Breast epithelium (tissue), 4 donors: ENCODE results near the gene TMEM187. TPM values are rescaled to one million over a fixed set of nuclear protein-coding genes. Genes with fewer than 3 reads are reported as not detected.

ENCODE experiments used
- DNase-seq, 2 donors: peaks; one replicate each; pipeline ENCODE4 v3.0.0-alpha.2; 2019; ENCODE audit warnings: low spot score in 2 of 2
- H3K27ac ChIP-seq, 2 donors: fragments of 200-600 bp; sonication (generic) in 1 of 2; one replicate each; pipeline ENCODE4 v1.5.1; 2016 to 2019; ENCODE audit warnings: mild to moderate bottlenecking in 1 of 2
- H3K27me3 ChIP-seq, 2 donors: fragments of 200-600 bp; sonication (generic) in 1 of 2; one replicate each; pipeline versions ENCODE4 v1.5.1 to v1.6.0; 2017 to 2019; ENCODE audit warnings: control low read depth in 1 of 2, mild to moderate bottlenecking in 1 of 2
- H3K36me3 ChIP-seq: fragments of 200-600 bp; one replicate; pipeline ENCODE4 v1.5.1; 2019
- H3K4me1 ChIP-seq, 2 donors: fragments of 200-600 bp; sonication (generic); one replicate each; pipeline ENCODE4 v1.5.1; 2016 to 2019; ENCODE audit warnings: control low read depth in 1 of 2
- H3K4me3 ChIP-seq, 3 donors: fragments of 200-600 bp; sonication (generic); 1 replicate in 2 of 3; 2 replicates in 1 of 3; pipeline ENCODE4 v1.5.1; 2016 to 2019; ENCODE audit warnings: mild to moderate bottlenecking in 3 of 3, moderate library complexity in 2 of 3
- H3K9me3 ChIP-seq, 2 donors: fragments of 200-600 bp; sonication (generic) in 1 of 2; one replicate each; pipeline ENCODE4 v1.5.1; 2016 to 2019; ENCODE audit warnings: control low read depth in 1 of 2
- POLR2A ChIP-seq: fragments of 450-650 bp; IDR thresholded peaks from one replicate; pipeline ENCODE4 v1.6.1; 2016; ENCODE audit warnings: antibody characterized with exemption, mild to moderate bottlenecking, moderate library complexity
- POLR2AphosphoS5 ChIP-seq, 3 donors: sonication (generic); formaldehyde crosslinking; IDR thresholded peaks; one replicate each; pipeline ENCODE4 v1.6.1; 2017; ENCODE audit warnings: antibody characterized with exemption in 3 of 3
- intact Hi-C: fragments of 100-400 bp; cut with DNase I; formaldehyde crosslinking; loops from one replicate; pipeline ENCODE4 v1.15.1; 2023; ENCODE audit warnings: low total_unique reads
- total RNA-seq, 3 donors: library from RNA; depleted of rRNA; stranded (reverse); fragments of >200 nt; gene quantifications; one replicate each; pipeline ENCODE4 v1.1.0, GENCODE V29; 2016
- TF ChIP-seq, protein P1 (sequence below), 3 donors: fragments of 450-650 bp; IDR thresholded peaks; one replicate each; pipeline ENCODE4 v1.5.1; 2016 to 2017; ENCODE audit warnings: antibody characterized with exemption in 3 of 3, mild to moderate bottlenecking in 3 of 3, moderate library complexity in 3 of 3

Gene TMEM187
- total RNA-seq, 3 donors from 2014 or later = 7.6 to 10.9 (median 8.2) TPM

DNA sequence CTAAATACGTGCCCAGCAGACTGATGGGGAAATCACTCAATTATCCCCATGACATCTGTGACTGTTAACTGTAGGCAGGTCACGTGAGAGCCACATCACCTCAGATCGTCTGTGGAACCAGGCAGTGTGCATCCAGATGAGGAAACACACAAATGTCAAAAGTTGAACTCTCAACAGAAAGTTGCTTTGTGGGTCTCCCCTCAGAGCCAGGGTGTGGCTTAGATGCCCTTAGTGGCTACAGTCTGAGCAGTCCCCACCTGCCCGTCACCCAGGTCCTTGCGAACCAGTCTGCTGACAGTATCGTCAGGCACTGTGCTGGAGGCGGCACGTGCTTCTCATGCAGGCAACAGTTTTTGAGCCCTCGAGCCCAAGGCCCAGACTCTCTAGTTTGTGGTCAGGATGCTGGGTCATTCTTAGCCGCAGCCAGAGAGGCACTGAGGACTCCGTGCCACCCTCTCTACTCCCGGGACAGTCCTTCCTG is 10.8 kb downstream of the TMEM187 start:
- Histone ChIP-seq H3K4me1 (no peaks in the 10 kb centered on the region), H3K27me3 (peaks cover 0 to 36% of the 10 kb centered on the region in 2 donors), H3K4me3 (no peak overlapping the region), H3K36me3 (no peaks in the 10 kb centered on the region), H3K9me3 (no peaks in the 10 kb centered on the region), H3K27ac (no peak overlapping the region)
- no peak for DNase-seq
- intact Hi-C loops = loop anchor here (10.0 kb wide), 1 partner anchor 1561 kb away; no protein-coding TSS in a partner anchor
- TF ChIP-seq POLR2A (no peak), POLR2AphosphoS5 (IDR thresholded peaks at IDR 0.05) (no peak)
- TF ChIP-seq, protein P1, sequence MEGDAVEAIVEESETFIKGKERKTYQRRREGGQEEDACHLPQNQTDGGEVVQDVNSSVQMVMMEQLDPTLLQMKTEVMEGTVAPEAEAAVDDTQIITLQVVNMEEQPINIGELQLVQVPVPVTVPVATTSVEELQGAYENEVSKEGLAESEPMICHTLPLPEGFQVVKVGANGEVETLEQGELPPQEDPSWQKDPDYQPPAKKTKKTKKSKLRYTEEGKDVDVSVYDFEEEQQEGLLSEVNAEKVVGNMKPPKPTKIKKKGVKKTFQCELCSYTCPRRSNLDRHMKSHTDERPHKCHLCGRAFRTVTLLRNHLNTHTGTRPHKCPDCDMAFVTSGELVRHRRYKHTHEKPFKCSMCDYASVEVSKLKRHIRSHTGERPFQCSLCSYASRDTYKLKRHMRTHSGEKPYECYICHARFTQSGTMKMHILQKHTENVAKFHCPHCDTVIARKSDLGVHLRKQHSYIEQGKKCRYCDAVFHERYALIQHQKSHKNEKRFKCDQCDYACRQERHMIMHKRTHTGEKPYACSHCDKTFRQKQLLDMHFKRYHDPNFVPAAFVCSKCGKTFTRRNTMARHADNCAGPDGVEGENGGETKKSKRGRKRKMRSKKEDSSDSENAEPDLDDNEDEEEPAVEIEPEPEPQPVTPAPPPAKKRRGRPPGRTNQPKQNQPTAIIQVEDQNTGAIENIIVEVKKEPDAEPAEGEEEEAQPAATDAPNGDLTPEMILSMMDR (IDR thresholded peaks at IDR 0.05) = no peak

DNA sequence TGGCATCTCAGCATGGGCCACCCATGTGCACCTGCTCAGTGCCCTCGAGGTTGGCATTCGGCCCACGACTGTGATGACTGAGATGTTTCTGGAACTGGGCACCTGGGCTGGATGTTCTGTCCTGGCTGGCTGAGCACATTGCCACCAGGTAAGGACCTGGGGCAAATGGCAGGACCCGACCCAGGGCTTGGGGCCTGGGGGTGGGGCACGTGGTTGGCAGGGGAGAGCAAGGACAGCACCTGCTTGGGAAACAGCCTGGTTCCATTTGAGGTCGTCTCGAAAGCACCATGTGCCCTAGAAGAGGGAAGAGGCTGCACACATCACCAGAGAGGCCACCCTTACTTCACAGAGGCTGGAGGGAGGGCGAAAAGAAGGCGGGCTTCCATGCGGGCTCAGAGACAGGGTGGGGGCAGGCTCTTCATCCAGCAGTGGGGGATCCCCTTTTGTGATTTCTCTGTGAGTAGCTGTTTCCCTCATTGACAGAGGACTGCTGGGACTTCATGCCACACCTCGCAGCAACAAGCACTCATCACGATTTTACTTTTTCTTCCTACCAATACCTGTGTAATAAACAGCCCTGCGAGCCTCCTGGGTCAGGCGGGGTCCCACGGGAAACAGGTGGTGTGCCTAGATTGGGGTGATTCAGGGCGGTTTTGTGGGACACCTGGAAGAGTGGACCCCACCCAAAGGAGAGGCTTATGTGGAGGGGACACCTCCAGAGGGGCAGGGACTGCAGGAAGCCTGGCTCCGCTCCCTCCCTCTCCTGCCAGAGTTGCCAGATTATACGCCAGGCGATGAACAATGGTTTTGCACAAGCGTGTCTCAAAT is 12.0 kb downstream of the TMEM187 start:
- H3K27ac ChIP-seq = peak overlapping the region; percentile 86 to 88
- TF ChIP-seq POLR2AphosphoS5 (IDR thresholded peaks at IDR 0.05) (no peak), POLR2A (no peak)
- TF ChIP-seq, protein P1 (IDR thresholded peaks at IDR 0.05) = no peak
- H3K4me3 ChIP-seq = no peak overlapping the region
- intact Hi-C loops = loop anchor here (10.0 kb wide), 1 partner anchor 1560 kb away; no protein-coding TSS in a partner anchor
- H3K9me3 ChIP-seq = no peaks in the 10 kb centered on the region
- no peaks in the 10 kb centered on the region for H3K4me1 ChIP-seq
- DNase-seq = no peak
- H3K27me3 ChIP-seq = peaks cover 0 to 36% of the 10 kb centered on the region in 2 donors
- H3K36me3 ChIP-seq = no peaks in the 10 kb centered on the region

DNA sequence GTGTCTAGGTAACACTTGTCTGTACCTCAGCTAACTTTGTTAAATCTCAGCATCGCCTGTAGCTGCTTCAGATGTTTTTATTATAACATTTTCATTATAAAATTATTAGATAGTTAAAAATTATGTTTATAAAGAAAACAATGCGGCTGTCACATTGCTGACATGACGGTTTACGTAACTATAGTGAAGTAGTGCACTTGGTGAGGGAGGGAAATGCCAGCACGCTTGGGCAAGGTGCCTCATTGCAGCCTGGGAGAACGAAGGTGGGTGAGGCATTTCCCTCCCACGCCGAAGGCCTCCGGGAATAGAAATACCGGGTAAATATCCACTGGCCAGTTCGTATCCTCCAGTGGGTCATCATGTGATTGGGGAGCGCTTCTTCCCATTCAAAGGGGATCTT is 15.9 kb downstream of the TMEM187 start:
- Histone ChIP-seq H3K36me3 (no peaks in the 10 kb centered on the region), H3K27me3 (peaks cover 0 to 37% of the 10 kb centered on the region in 2 donors), H3K4me1 (no peaks in the 10 kb centered on the region), H3K4me3 (no peak overlapping the region), H3K9me3 (no peaks in the 10 kb centered on the region), H3K27ac (peak overlapping the region in 1 of 2 donors; percentile 38)
- DNase-seq = no peak
- no peak for TF ChIP-seq POLR2A
- intact Hi-C loops = loop anchor here (10.0 kb wide), 1 partner anchor 1556 kb away; no protein-coding TSS in a partner anchor

DNA sequence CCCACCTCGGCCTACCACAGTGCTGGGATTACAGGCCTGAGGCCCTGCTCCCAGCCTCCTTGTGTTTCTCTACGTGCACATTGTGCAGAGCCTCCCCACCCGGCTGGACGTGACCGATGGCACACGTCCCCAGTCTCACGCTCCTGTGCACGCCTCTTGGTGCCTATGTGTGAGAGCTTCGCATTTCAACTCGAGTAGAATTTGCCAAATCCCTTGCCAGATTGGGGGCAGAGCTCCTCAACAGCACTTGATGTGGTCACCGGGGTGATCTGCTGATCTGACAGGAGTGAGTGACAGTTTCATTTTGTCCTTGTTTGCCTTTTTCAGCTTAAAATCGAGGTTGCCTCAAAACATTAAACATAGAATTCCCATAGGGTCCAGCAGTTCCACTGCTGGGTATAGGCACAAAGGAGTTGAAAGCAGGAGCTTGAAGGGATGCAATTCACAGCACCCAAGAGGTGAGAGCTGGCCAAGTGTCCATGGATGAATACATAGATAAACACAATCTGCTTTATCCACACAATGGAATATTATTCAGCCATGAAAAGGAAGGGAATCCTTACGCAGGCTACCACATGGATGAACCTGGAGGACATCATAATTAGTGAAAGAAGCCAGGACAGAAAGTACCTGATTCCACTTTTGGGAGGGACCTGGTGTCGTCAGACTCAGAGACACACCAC is 17.6 kb downstream of the TMEM187 start:
- intact Hi-C loops = loop anchor here (10.0 kb wide), 1 partner anchor 1555 kb away; no protein-coding TSS in a partner anchor
- H3K27ac ChIP-seq = no peak overlapping the region
- no peak overlapping the region for H3K4me3 ChIP-seq
- no peak for DNase-seq
- no peaks in the 10 kb centered on the region for H3K36me3 ChIP-seq
- no peaks in the 10 kb centered on the region for H3K9me3 ChIP-seq
- no peaks in the 10 kb centered on the region for H3K4me1 ChIP-seq
- H3K27me3 ChIP-seq = peaks cover 0 to 22% of the 10 kb centered on the region in 2 donors
- TF ChIP-seq POLR2AphosphoS5 (IDR thresholded peaks at IDR 0.05) (no peak), POLR2A (no peak)
- TF ChIP-seq, protein P1 (IDR thresholded peaks at IDR 0.05) = no peak

DNA sequence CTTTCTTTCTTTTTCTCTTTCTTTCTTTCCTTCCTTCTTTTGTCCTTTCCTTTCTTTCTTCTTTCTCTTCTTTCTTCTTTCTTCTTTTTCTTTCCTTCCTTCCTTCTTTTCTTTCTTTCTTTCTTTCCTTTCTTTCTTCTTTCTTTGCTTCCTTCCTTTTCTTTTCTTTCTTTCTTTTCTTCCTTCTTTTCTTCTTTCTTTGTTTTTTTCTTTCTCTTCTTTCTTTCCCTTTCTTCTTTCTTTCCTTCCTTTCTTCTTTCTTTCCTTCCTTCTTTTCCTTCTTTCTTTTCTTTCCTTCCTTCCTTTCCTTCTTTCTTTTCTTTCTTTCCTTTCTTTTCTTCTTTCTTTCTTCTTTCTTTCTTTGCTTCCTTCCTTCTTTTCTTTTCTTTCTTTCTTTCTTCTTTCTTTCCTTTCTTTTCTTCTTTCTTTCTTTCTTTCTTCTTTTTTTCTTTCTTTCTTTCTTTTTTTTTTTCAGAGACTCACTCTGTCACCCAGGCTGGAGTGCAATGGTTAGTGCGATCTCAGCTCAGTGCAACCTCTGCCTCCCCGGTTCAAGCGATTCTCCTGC is 18.5 kb downstream of the TMEM187 start:
- peaks cover 0 to 19% of the 10 kb centered on the region in 2 donors for H3K27me3 ChIP-seq
- H3K27ac ChIP-seq = no peak overlapping the region
- H3K4me3 ChIP-seq = no peak overlapping the region
- H3K9me3 ChIP-seq = no peaks in the 10 kb centered on the region
- no peaks in the 10 kb centered on the region for H3K4me1 ChIP-seq
- no peaks in the 10 kb centered on the region for H3K36me3 ChIP-seq
- DNase-seq = no peak
- TF ChIP-seq POLR2AphosphoS5 (IDR thresholded peaks at IDR 0.05) = no peak
- TF ChIP-seq, protein P1 (IDR thresholded peaks at IDR 0.05) = no peak
- TF ChIP-seq POLR2A = no peak
- intact Hi-C loops = no loop called here
